Astrocyte (in vitro differentiated cells and primary cell): Measurements from ENCODE around the gene FBP2. TPM values are rescaled to one million over a fixed set of nuclear protein-coding genes. Genes with fewer than 3 reads are reported as not detected.
"Not testable (repeated sequence)": the region's sequence is repeated elsewhere in the genome, so short reads cannot be mapped to it uniquely, and the experiment has no call there.

Experiments
- DNase-seq: peaks from one replicate; pipeline ENCODE4 v3.0.0-alpha.2; 2010; ENCODE audit warnings: low read depth
- FAIRE-seq: peaks from 2 replicates; lab custom pipeline; 2011; peaks lifted over from hg19 to GRCh38; lab: Jason Lieb, UNC
- H2AFZ ChIP-seq: 2 replicates; pipeline ENCODE4 v1.6.0; 2012; ENCODE audit warnings: low read depth, low read length, inconsistent platforms
- H3K27ac ChIP-seq: 2 replicates; pipeline ENCODE4 v1.5.1; 2011; ENCODE audit warnings: low read depth, low read length, inconsistent platforms
- H3K27me3 ChIP-seq: 2 replicates; pipeline ENCODE4 v1.6.0; 2011; ENCODE audit warnings: low read length, inconsistent platforms; ENCODE audit not compliant: insufficient read depth
- H3K36me3 ChIP-seq: 2 replicates; pipeline ENCODE4 v1.5.1; 2011; ENCODE audit warnings: low read length, inconsistent platforms; ENCODE audit not compliant: insufficient read depth
- H3K4me1 ChIP-seq: 2 replicates; pipeline ENCODE4 v1.5.1; 2011; ENCODE audit warnings: low read length, inconsistent platforms; ENCODE audit not compliant: insufficient read depth
- H3K4me2 ChIP-seq: 2 replicates; pipeline ENCODE4 v1.6.0; 2012; ENCODE audit warnings: low read length, inconsistent platforms
- H3K4me3 ChIP-seq: 2 replicates; pipeline ENCODE4 v1.5.1; 2011; ENCODE audit warnings: low read depth, mild to moderate bottlenecking, low read length, inconsistent platforms; ENCODE audit not compliant: insufficient read depth
- H3K79me2 ChIP-seq: 2 replicates; pipeline ENCODE4 v1.6.0; 2012; ENCODE audit warnings: mild to moderate bottlenecking, low read length, inconsistent platforms; ENCODE audit not compliant: insufficient read depth
- H3K9ac ChIP-seq: 2 replicates; pipeline ENCODE4 v1.6.0; 2012; ENCODE audit warnings: mild to moderate bottlenecking, low read length, inconsistent platforms
- H3K9me3 ChIP-seq: 2 replicates; pipeline ENCODE4 v1.5.1; 2012; ENCODE audit warnings: low read depth, mild to moderate bottlenecking, low read length, inconsistent platforms; ENCODE audit not compliant: insufficient read depth
- H4K20me1 ChIP-seq: 2 replicates; pipeline ENCODE4 v1.6.0; 2012; ENCODE audit warnings: low read length, inconsistent platforms; ENCODE audit not compliant: insufficient read depth
- H3K27ac Mint-ChIP-seq: one replicate; pipeline ENCODE4 v1.8.0; 2021; ENCODE audit warnings: mild to moderate bottlenecking, mixed read lengths; ENCODE audit not compliant: unreplicated experiment
- H3K27me3 Mint-ChIP-seq: one replicate; pipeline ENCODE4 v1.8.0; 2021; ENCODE audit warnings: low read depth, mixed read lengths; ENCODE audit not compliant: unreplicated experiment
- H3K36me3 Mint-ChIP-seq: one replicate; pipeline ENCODE4 v1.8.0; 2021; ENCODE audit warnings: low read depth, mixed read lengths; ENCODE audit not compliant: unreplicated experiment
- H3K4me1 Mint-ChIP-seq: one replicate; pipeline ENCODE4 v1.8.0; 2021; ENCODE audit warnings: low read depth, mixed read lengths; ENCODE audit not compliant: unreplicated experiment
- H3K4me3 Mint-ChIP-seq: one replicate; pipeline ENCODE4 v1.8.0; 2021; ENCODE audit warnings: mild to moderate bottlenecking, moderate library complexity, mixed read lengths; ENCODE audit not compliant: unreplicated experiment
- H3K9me3 Mint-ChIP-seq: one replicate; pipeline ENCODE4 v1.8.0; 2021; ENCODE audit warnings: mild to moderate bottlenecking, mixed read lengths; ENCODE audit not compliant: unreplicated experiment
- CTCF ChIP-seq: IDR thresholded peaks from 2 replicates; pipeline ENCODE4 v1.5.1; 2011; ENCODE audit warnings: low read depth, mild to moderate bottlenecking, inconsistent platforms, low read length, moderate library complexity; ENCODE audit not compliant: insufficient read depth
- EZH2 ChIP-seq: IDR thresholded peaks from 2 replicates; pipeline ENCODE4 v1.6.1; 2012; ENCODE audit warnings: mild to moderate bottlenecking, low read length, inconsistent platforms; ENCODE audit not compliant: insufficient read depth
- total RNA-seq: library from RNA; stranded (reverse); gene quantifications from 2 replicates; pipeline ENCODE4 v1.2.1, GENCODE V29; 2021

FBP2 gene
- total RNA-seq, 1 donor from 2014 or later, result not detected

GRCh38 chr9:94591876-94592275 lies 1.7 kb downstream of the FBP2 start:
- FAIRE-seq, result no peak
- no peaks in the 10 kb centered on the region for H3K27me3 ChIP-seq

GRCh38 chr9:94591046-94591545 lies 2.5 kb downstream of the FBP2 start:
- DNase-seq, H3K9me3 ChIP-seq, H3K79me2 ChIP-seq, H3K9me3 Mint-ChIP-seq, H3K27me3 ChIP-seq, H3K27ac ChIP-seq, H3K27ac Mint-ChIP-seq, H3K4me2 ChIP-seq, H3K4me3 Mint-ChIP-seq, FAIRE-seq, H3K9ac ChIP-seq, H3K4me3 ChIP-seq, H2AFZ ChIP-seq, H4K20me1 ChIP-seq, H3K4me1 ChIP-seq, H3K36me3 Mint-ChIP-seq, H3K36me3 ChIP-seq: not testable (repeated sequence)
- peaks cover 13% of the 10 kb centered on the region for H3K4me1 Mint-ChIP-seq
- peaks cover 26% of the 10 kb centered on the region for H3K27me3 Mint-ChIP-seq

More at GRCh38 chr9:94591876-94592275, 1.7 kb downstream of the FBP2 start:
- H3K36me3 Mint-ChIP-seq, result peaks cover 2% of the 10 kb centered on the region
- no peaks in the 10 kb centered on the region for H3K36me3 ChIP-seq
- DNase-seq, result no peak
- H3K9me3 Mint-ChIP-seq, result peaks cover 2% of the 10 kb centered on the region
- no peak overlapping the region for H3K4me3 ChIP-seq
- TF ChIP-seq EZH2, result no peak
- no peak for TF ChIP-seq CTCF
- H3K9me3 ChIP-seq, result no peaks in the 10 kb centered on the region
- H3K79me2 ChIP-seq, result no peaks in the 10 kb centered on the region
- no peak overlapping the region for H3K27ac Mint-ChIP-seq
- no peak overlapping the region for H3K4me3 Mint-ChIP-seq
- no peak overlapping the region for H3K9ac ChIP-seq
- H3K27ac ChIP-seq, result no peak overlapping the region
- peaks cover 7% of the 10 kb centered on the region for H3K4me1 Mint-ChIP-seq
- H3K27me3 Mint-ChIP-seq, result peaks cover 28% of the 10 kb centered on the region
- H4K20me1 ChIP-seq, result no peaks in the 10 kb centered on the region
- no peaks in the 10 kb centered on the region for H3K4me1 ChIP-seq
- H3K4me2 ChIP-seq, result no peak overlapping the region
- no peak overlapping the region for H2AFZ ChIP-seq

GRCh38 chr9:94588681-94589080 lies 4.9 kb downstream of the FBP2 start:
- no peak overlapping the region for H3K4me2 ChIP-seq
- H3K9ac ChIP-seq, result no peak overlapping the region
- DNase-seq, result no peak
- peaks cover 13% of the 10 kb centered on the region for H3K4me1 Mint-ChIP-seq
- H3K27me3 ChIP-seq, result no peaks in the 10 kb centered on the region
- H3K36me3 Mint-ChIP-seq, result peaks cover 2% of the 10 kb centered on the region
- no peak overlapping the region for H2AFZ ChIP-seq
- H3K4me1 ChIP-seq, result no peaks in the 10 kb centered on the region
- no peak for TF ChIP-seq EZH2
- TF ChIP-seq CTCF, result no peak
- H3K79me2 ChIP-seq, result no peaks in the 10 kb centered on the region
- FAIRE-seq, result no peak
- no peaks in the 10 kb centered on the region for H4K20me1 ChIP-seq
- no peaks in the 10 kb centered on the region for H3K36me3 ChIP-seq
- H3K4me3 ChIP-seq, result no peak overlapping the region
- no peak overlapping the region for H3K27ac Mint-ChIP-seq
- peaks cover 2% of the 10 kb centered on the region for H3K9me3 Mint-ChIP-seq
- H3K9me3 ChIP-seq, result no peaks in the 10 kb centered on the region
- no peak overlapping the region for H3K27ac ChIP-seq
- no peak overlapping the region for H3K4me3 Mint-ChIP-seq
- peaks cover 25% of the 10 kb centered on the region for H3K27me3 Mint-ChIP-seq
